ENCODE measurements around the gene SYCE1.
"Not testable (repeated sequence)": the region's sequence is repeated elsewhere in the genome, so short reads cannot be mapped to it uniquely, and the experiment has no call there.

Gene SYCE1

DNA sequence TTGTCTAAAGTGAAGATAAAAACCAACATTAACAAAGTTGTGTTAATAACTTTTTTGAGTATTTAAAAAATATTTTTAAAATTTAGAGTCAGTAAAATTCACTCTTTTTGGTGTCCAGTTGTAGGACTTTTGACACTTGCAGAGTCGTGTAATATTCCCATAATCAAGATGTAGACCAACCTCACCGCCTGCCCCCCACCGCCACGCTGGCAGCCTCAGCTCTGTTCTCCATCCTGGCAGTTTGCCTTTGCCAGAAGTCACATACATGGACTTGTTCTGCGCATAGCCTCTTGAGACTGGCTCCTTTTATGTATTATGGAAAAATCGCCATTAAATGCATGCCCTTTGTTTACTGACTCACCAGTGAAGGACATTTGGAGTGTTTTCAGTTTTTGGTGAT is 27.3 kb upstream of the SYCE1 start:
- H3K27ac ChIP-seq: no peak overlapping the region
- TF ChIP-seq, protein P1, sequence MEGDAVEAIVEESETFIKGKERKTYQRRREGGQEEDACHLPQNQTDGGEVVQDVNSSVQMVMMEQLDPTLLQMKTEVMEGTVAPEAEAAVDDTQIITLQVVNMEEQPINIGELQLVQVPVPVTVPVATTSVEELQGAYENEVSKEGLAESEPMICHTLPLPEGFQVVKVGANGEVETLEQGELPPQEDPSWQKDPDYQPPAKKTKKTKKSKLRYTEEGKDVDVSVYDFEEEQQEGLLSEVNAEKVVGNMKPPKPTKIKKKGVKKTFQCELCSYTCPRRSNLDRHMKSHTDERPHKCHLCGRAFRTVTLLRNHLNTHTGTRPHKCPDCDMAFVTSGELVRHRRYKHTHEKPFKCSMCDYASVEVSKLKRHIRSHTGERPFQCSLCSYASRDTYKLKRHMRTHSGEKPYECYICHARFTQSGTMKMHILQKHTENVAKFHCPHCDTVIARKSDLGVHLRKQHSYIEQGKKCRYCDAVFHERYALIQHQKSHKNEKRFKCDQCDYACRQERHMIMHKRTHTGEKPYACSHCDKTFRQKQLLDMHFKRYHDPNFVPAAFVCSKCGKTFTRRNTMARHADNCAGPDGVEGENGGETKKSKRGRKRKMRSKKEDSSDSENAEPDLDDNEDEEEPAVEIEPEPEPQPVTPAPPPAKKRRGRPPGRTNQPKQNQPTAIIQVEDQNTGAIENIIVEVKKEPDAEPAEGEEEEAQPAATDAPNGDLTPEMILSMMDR (conservative IDR thresholded peaks at IDR 0.05): no peak

DNA sequence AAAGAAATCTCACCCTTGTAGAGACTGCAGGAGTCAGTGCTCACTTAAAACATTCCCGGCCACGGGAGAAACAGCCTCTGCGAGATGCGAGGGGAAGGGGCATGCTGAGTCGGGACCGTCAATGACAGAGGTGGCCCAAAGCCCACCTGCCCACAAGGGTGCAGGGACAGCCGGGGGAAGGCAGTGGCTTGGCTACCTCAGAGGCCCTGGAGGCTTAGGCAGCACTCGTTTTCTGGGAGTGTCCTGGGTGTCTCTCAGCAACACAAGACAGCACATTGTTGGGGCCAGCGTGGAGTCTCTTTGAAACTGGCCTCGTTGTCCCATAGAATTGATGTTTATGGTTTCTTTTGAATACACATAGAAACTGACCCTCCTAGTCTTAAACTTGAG is 25.6 kb upstream of the SYCE1 start:
- TF ChIP-seq, protein P1 (conservative IDR thresholded peaks at IDR 0.05): no peak
- no peak overlapping the region for H3K27ac ChIP-seq

DNA sequence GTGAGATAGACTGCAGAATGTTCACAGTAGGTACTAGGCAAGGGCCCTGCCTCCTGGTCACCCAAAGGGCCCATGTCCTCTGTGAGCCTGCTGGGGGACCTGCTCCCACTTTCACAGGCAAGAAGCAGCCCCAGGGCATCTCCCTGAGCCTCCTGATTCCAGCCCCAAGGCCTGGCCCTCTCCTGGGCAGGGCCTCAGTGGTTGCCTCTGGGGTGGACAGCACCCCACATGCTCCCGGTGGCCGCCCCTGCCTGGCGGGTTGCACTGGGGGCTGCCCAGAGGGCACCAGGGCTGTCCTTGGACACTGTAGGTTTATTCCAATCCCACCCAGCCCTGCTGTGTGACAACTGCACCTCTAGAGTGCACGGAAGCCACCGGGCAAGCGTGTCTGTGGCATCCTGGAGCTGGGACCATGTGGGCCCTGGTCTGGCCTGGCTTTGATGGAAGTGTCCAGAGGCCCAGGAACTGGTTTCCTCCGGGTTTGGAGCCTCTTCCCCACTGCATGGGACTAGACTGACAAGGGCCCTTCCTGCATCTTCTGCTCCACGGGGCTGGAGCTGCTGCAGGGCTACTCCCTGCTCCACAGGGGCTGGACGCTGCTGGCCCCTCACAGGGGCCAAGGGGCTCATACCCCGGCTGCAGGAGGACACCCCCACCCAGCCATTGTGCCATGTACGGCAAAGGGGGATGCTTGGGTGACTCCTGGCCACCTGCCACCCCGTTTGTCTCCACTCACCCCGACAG is 25.0 kb upstream of the SYCE1 start:
- H3K27ac ChIP-seq: no peak overlapping the region
- TF ChIP-seq, protein P1 (conservative IDR thresholded peaks at IDR 0.05): no peak

DNA sequence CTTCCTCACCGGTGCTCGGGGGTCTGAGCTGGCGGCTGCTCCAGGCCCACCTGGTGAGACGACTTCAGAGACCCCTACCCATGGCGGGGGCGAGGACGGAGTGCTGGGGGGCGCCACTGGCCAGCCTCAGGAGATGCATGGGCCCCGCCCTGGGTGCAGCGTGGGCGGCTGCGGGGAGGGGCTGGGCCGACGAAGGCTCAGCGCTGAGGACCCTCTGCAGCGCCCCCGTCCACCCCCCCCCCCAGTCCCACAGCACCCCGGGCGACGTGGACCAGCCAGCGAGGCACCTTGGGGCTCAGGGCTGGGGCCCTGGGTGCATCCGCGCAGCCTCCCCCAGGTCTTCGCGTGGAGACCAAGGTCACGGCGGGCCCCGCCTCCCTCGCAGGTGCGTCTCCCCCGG is 11.7 kb upstream of the SYCE1 start:
- H3K27ac ChIP-seq: not testable (repeated sequence)

DNA sequence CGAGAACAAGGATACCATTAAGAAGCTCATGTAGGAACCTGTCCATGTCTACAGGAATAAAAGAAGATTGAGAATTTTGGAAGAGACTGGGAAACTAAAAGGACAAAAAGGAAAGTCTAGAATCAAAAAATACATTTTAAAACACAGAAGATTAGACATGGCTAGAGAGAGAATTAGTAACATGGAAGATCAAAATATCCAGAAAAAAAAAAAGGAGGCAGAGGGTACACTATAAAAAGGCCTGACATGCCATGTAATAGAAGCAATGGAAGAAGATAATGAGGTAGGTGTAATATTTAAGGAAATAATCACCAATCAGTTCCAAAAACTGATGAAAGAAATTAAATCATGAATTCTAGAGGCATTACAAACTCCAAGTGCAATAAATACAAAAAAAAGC is 8.1 kb upstream of the SYCE1 start:
- not testable (repeated sequence) for H3K27ac ChIP-seq

DNA sequence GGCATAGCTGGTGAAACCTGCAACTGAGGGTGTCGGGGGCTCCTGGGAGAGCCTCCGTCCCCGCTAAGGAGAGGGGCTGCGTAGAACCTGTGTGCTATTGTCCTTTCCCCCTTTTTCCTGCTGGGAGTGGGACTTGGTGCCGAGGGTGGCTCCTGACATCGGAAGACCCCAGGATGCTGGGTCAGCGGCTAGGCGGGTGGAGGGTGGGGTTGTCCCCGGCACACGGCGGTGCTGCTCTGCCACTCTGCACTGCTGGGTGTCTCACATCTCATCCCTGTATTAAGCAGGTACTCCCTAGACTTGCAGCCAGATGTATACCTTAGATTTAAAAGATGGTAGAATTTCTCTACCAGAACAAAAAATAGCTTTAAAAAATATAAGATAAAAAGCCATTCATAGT is 6.7 kb upstream of the SYCE1 start:
- H3K27ac ChIP-seq: not testable (repeated sequence)

DNA sequence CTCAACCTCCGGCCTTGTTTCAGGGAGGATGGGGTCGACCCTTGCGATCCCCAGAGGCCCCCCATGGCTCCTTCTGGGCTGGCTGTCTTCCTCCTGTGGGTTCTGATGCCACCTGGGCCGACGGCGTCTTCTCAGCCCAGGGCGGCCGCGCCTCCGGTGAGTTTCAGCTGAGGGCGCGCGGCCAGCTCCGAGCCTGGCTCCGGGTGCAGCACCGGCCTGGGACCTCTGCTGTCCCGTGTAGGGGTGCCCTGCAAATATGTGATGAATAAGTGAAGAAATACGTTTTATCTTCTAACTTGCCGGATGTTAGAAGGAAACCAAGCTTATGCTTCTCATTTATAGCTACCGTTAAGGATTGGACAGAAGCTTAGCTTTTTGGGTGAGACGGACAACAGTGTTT is 4.4 kb upstream of the SYCE1 start:
- H3K27ac ChIP-seq: not testable (repeated sequence)

DNA sequence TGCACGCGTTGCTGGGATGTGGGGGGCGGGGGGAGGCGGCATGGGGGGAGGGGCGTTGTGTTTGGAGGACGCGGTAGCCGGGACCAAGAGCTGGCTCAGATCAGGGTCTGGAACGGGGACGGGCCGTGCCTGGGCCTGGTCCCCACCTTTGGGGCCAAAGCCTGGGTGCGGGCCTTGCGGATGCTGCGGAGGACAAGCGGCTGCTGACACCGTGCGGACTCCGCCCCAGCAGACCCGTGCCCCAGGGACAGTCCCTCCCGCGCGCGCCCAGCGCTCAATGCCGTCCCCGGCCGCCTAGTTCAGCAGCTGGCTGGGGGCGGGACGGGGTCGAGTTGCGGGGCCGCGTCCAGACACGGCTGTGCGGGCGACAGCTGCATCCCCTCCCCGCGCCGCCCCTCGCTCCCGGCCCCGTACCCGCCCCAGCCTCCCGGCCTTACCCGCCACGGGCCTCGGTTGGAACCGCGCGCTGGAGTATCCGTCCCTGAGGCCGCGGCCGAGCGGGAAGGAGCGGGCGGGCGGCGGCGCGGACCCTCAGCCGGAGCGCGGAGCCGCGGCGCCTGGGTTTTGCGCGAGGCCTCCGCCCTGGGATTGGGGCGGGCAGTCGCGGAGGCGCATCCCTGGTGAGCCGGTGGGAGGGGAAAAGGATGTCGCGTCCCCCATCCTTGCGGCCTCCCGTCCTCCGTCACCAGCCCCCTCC is 3.6 kb upstream of the SYCE1 start:
- H3K27ac ChIP-seq: not testable (repeated sequence)

DNA sequence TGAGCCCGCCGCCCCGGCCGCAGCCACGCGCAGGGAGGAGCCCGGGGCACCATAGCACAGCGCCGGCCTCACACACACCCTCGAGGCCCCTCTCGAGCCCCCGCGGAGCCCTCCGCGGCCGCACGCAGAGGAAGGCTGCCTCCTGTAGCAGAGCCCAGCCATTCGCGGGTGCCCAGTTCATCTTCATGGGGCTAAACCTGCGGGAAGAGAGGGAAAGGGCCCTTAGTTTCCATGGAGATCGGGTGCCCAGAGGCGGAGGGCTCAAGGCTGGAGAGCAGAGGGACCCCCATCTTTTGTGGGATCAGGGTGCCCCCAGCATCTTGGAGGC is 2.9 kb upstream of the SYCE1 start:
- TF ChIP-seq, protein P1 (conservative IDR thresholded peaks at IDR 0.05): no peak
- H3K27ac ChIP-seq: no peak overlapping the region

DNA sequence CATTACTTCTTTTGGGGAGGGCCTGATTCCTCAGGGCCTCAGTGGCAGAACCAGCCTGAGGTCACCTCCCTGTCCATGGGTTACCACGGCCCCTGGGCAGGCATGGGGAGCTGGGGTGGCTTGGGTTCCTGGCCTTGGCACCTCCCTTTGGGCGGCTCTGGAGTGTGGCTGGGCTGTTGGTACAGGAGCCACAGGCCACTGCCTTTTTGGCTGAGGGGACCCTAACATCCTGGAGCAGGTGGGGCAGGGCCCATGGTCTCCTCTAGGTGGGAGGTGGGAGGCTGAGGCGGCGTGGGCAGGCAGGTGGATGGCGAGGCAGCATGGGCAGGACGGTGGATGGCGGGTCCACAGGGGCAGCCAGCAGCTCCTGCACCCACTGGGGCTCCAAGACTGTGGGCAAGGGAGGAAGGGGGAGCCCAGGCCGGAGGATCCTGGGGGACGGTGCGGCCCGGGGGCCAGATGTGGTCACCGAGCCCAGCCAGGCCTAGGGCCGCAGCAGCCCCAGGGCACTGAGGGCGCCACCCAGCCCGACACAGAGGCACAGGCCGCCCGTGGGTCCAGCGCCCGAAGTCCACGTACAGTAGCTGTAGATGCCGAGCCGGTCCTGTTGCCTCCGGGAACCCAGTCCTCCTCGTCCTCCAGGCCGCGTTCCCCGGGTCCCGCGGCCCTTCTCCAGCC is 2.4 kb upstream of the SYCE1 start:
- H3K27ac ChIP-seq: no peak overlapping the region
- TF ChIP-seq, protein P1 (conservative IDR thresholded peaks at IDR 0.05): no peak

All from VCaP (cell line).